Hematopoietic multipotent progenitor cell treated with erythropoietin and hydrocortisone succinate and interleukin-3 and kit ligand, for 17 days (in vitro differentiated cells): ENCODE data around the gene ARF3.
A peak's percentile ranks its signal among the peaks of the same experiment; 100 is the strongest.

ENCODE experiments used
- DNase-seq: peaks from one replicate; pipeline ENCODE4 v3.0.0-alpha.2; 2015; ENCODE audit warnings: low spot score

The ARF3 gene

GRCh38 chr12:48957141-48958048 lies at the start of gene ARF3:
Gene ARF3, minus strand, starts transcription at chr12:48957487. Its CDS starts 16,392 bp downstream, at chr12:48941095.
- peak; percentile 22 for DNase-seq

GRCh38 chr12:49000346-49000745 lies 43.1 kb upstream of the ARF3 start:
- no peak for DNase-seq

- DNase-seq = no peak
Observed at GRCh38 chr12:48999371-49000131, 42.3 kb upstream of the ARF3 start, which contains the start of gene DDN. Gene DDN, minus strand, starts transcription at chr12:48999375. Its CDS starts 88 bp downstream, at chr12:48999287.

GRCh38 chr12:48998497-48999353 lies 41.4 kb upstream of the ARF3 start:
- DNase-seq = no peak

- no peak for DNase-seq
Observed at GRCh38 chr12:48997719-48998496, 40.6 kb upstream of the ARF3 start.

- DNase-seq = peak; percentile 78
Observed at GRCh38 chr12:48996794-48997718, 39.8 kb upstream of the ARF3 start.

- DNase-seq = peak; percentile 45
Observed at GRCh38 chr12:48995086-48995879, 38.0 kb upstream of the ARF3 start.

- DNase-seq = no peak
Observed at GRCh38 chr12:48994224-48995085, 37.2 kb upstream of the ARF3 start.

GRCh38 chr12:48993787-48994186 lies 36.5 kb upstream of the ARF3 start:
- no peak for DNase-seq

GRCh38 chr12:48991247-48992050 lies 34.2 kb upstream of the ARF3 start:
- no peak for DNase-seq

- no peak for DNase-seq
Observed at GRCh38 chr12:48990552-48990951, 33.3 kb upstream of the ARF3 start.

GRCh38 chr12:48988030-48988649 lies 30.9 kb upstream of the ARF3 start:
- peak; percentile 76 for DNase-seq

- DNase-seq = no peak
Observed at GRCh38 chr12:48986720-48987291, 29.5 kb upstream of the ARF3 start.

GRCh38 chr12:48985901-48986300 lies 28.6 kb upstream of the ARF3 start:
- no peak for DNase-seq

GRCh38 chr12:48985475-48985897 lies 28.2 kb upstream of the ARF3 start:
- DNase-seq = no peak

- no peak for DNase-seq
Observed at GRCh38 chr12:48982397-48983080, 25.3 kb upstream of the ARF3 start.
